K562 (cell line): ENCODE results near the gene MYO1D. TPM values are rescaled to one million over a fixed set of nuclear protein-coding genes. Genes with fewer than 3 reads are reported as not detected.

ENCODE experiments used
- ATAC-seq: fragments of 200-7000 bp; cut with Tn5 transposase; 3 replicates; pipeline ENCODE4 v1.9.1; 2020; ENCODE audit warnings: moderate library complexity
- BruUV-seq: library from RNA; stranded (reverse); fragments of 400-500 nt; replicated peaks from 2 replicates; lab custom pipeline; 2021; lab: Mats Ljungman, UMichigan
- CTCF ChIA-PET: fragments of 300-600 bp; formaldehyde crosslinking; extraction: SDS; loops from one replicate; lab custom pipeline; 2021; ENCODE audit warnings: low intra/inter-chr PET ratio; lab: Yijun Ruan, JAX
- POLR2A ChIA-PET: fragments of 300-600, 350-650 bp; sonication (Branson Sonifier 250); formaldehyde crosslinking; extraction: SDS; loops from one replicate; lab custom pipeline; 2021; ENCODE audit warnings: antibody characterized with exemption, inconsistent platforms; lab: Yijun Ruan, JAX
- DNase-seq, 4 experiments: peaks; one replicate each; pipeline versions ENCODE4 v3.0.0 to v3.0.0-alpha.2; 2011 to 2018; ENCODE audit warnings: low spot score in 3 of 4, mixed read lengths in 3 of 4; ENCODE audit errors: extremely low read depth in 1 of 4
- FAIRE-seq: peaks from 2 replicates; lab custom pipeline; 2011; peaks lifted over from hg19 to GRCh38; lab: Jason Lieb, UNC
- H2AFZ ChIP-seq: 2 replicates; pipeline ENCODE4 v1.6.0; 2011; ENCODE audit warnings: low read depth, low read length, control low read depth, inconsistent platforms
- H3K27ac ChIP-seq: fragments of 200-600 bp; 3 replicates; pipeline ENCODE4 v1.8.0; 2011; ENCODE audit warnings: low read depth, mild to moderate bottlenecking, control low read depth, inconsistent platforms, low read length, moderate library complexity, mixed read lengths; ENCODE audit errors: extremely low read depth
- H3K27me3 ChIP-seq, 2 experiments: fragments of 300-600 bp in 1 of 2; 2 replicates in 1 of 2; 3 replicates in 1 of 2; pipeline versions ENCODE4 v1.6.0 to v1.8.0; 2011; ENCODE audit warnings: inconsistent platforms in 2 of 2, low read length in 2 of 2, mild to moderate bottlenecking in 1 of 2, mixed read lengths in 1 of 2, moderate library complexity in 1 of 2; ENCODE audit not compliant: control insufficient read depth in 2 of 2, insufficient read depth in 2 of 2
- H3K36me3 ChIP-seq: fragments of 300-600 bp; 3 replicates; pipeline ENCODE4 v1.8.0; 2011; ENCODE audit warnings: mild to moderate bottlenecking, low read length, inconsistent platforms; ENCODE audit not compliant: control insufficient read depth, insufficient read depth
- H3K4me1 ChIP-seq, 2 experiments: fragments of 200-600 bp in 1 of 2; replicated peaks in 1 of 2; 2 replicates in 1 of 2; 3 replicates in 1 of 2; pipeline versions ENCODE4 v1.5.1 to v1.8.0; 2011; ENCODE audit warnings: inconsistent platforms in 2 of 2, low read length in 2 of 2, mild to moderate bottlenecking in 1 of 2, mixed read lengths in 1 of 2, moderate library complexity in 1 of 2; ENCODE audit not compliant: control insufficient read depth in 2 of 2, insufficient read depth in 2 of 2
- H3K4me2 ChIP-seq: 2 replicates; pipeline ENCODE4 v1.6.1; 2011; ENCODE audit warnings: low read length, control low read depth, inconsistent platforms, mixed read lengths; ENCODE audit not compliant: insufficient read depth
- H3K4me3 ChIP-seq: fragments of 200-600 bp; sonication (generic), shearing (Covaris generic); 2 replicates; pipeline ENCODE4 v1.5.1; 2016; ENCODE audit warnings: control low read depth, inconsistent platforms
- H3K79me2 ChIP-seq: fragments of 200-600 bp; 3 replicates; pipeline ENCODE4 v1.8.0; 2011; ENCODE audit warnings: low read length, inconsistent platforms; ENCODE audit not compliant: control insufficient read depth, insufficient read depth
- H3K9ac ChIP-seq, 2 experiments: 2 replicates each; pipeline versions ENCODE4 v1.6.0 to v1.6.1; 2011; ENCODE audit warnings: low read depth in 2 of 2, low read length in 2 of 2, control low read depth in 1 of 2, inconsistent platforms in 1 of 2, mild to moderate bottlenecking in 1 of 2, mixed read lengths in 1 of 2; ENCODE audit not compliant: insufficient read depth in 1 of 2
- H3K9me1 ChIP-seq: one replicate; pipeline ENCODE4 v1.6.0; 2011; ENCODE audit warnings: inconsistent platforms, mild to moderate bottlenecking, low read length, moderate library complexity; ENCODE audit not compliant: control insufficient read depth, insufficient read depth
- H3K9me3 ChIP-seq: replicated peaks from 2 replicates; pipeline ENCODE4 v1.5.1; 2011; ENCODE audit warnings: low read depth, low read length, inconsistent platforms; ENCODE audit not compliant: control insufficient read depth, insufficient read depth
- H4K20me1 ChIP-seq: replicated peaks from 2 replicates; pipeline ENCODE4 v1.6.1; 2011; ENCODE audit warnings: low read length, inconsistent platforms, mixed read lengths; ENCODE audit not compliant: control insufficient read depth, insufficient read depth
- CBX3 ChIP-seq, 2 experiments: IDR thresholded peaks; 1 replicate in 1 of 2; 2 replicates in 1 of 2; pipeline ENCODE4 v1.6.1; 2012; ENCODE audit warnings: inconsistent platforms in 2 of 2, low read length in 2 of 2, borderline replicate concordance in 1 of 2, control low read depth in 1 of 2
- CBX5 ChIP-seq: IDR thresholded peaks from 2 replicates; pipeline ENCODE4 v1.6.1; 2014; ENCODE audit warnings: low read depth, borderline replicate concordance
- TRIM24 ChIP-seq, 2 experiments: fragments of 450-650 bp; IDR thresholded peaks; 2 replicates each; pipeline ENCODE4 v1.6.1; 2016
- TRIM28 ChIP-seq: fragments of 450-650 bp; IDR thresholded peaks from 2 replicates; pipeline ENCODE4 v1.6.1; 2017
- ZBTB34 ChIP-seq: fragments of 250-450 bp; sonication (Bioruptor Pico); IDR thresholded peaks from 2 replicates; pipeline ENCODE4 v1.8.0; 2021; ENCODE audit warnings: mild to moderate bottlenecking, moderate library complexity
- WGBS: fragments of 100-300 bp; shearing (Covaris generic); methylation state at CpG from one replicate; pipeline ENCODE4 v1.1.6; 2016; ENCODE audit warnings: low coverage, mixed read lengths; ENCODE audit not compliant: insufficient coverage; ENCODE audit errors: missing lambda C conversion rate; 5-methylcytosine and 5-hydroxymethylcytosine counted together
- in situ Hi-C: fragments of 300-500 bp; cut with MboI; formaldehyde crosslinking; loops from 4 replicates; pipeline ENCODE4 v1.15.0; 2018; ENCODE audit warnings: inconsistent platforms, mixed read lengths
- intact Hi-C: fragments of 100-400 bp; cut with micrococcal nuclease; formaldehyde crosslinking; loops from 2 replicates; pipeline ENCODE4 v1.14.2; 2022
- polyA plus RNA-seq, 8 experiments: library from polyadenylated mRNA; depleted of rRNA in 4 of 8; stranded (reverse) in 5 of 8; unstranded in 3 of 8; fragments of >200 nt; fragmentation: Nextera tagmentation in 2 of 8; fragmentation: Illumina TruSeq in 1 of 8; extraction: Ambion mirVana in 2 of 8; extraction: Trizol in 1 of 8; gene quantifications; 2 replicates each; pipeline versions ENCODE4 v1.2.1 to v1.2.3, GENCODE V29; 2011 to 2014; ENCODE audit warnings: inconsistent platforms in 1 of 8, missing spikeins in 1 of 8
- total RNA-seq, 7 experiments: library from RNA; depleted of rRNA in 6 of 7; stranded (reverse); fragments of >200 nt in 6 of 7; fragmentation: Illumina TruSeq in 2 of 7; extraction: Trizol in 2 of 7; gene quantifications; 2 replicates each; pipeline versions ENCODE4 v1.2.1 to v1.2.3, GENCODE V29; 2011 to 2021; ENCODE audit warnings: low replicate concordance in 1 of 7

Gene MYO1D
- total and polyA plus RNA-seq, 9 of the 15 experiments (the other 6 are each of a cell fraction or from before 2014, with no cell fraction given) = 2.1 to 71.2 (median 45.4) TPM

- no peaks in the 10 kb centered on the region for H3K79me2 ChIP-seq
- no peak for TF ChIP-seq ZBTB34
- peak; percentile 62; the same call in 1 of the 2 replicates for TF ChIP-seq CBX5
- 0 out of 2 replicates have a peak, but pooled peaks have one; percentile 64 for TF ChIP-seq TRIM28
- TF ChIP-seq CBX3 (IDR thresholded peaks at IDR 0.05; ENCODE audit: borderline replicate concordance in 1 of 2, low read length in 2 of 2) = peak in 1 of 2 experiments; percentile 77; a peak in 2 of 3 replicates
- peak in 1 of 2 experiments; percentile 51; a peak in 1 of 4 replicates for TF ChIP-seq TRIM24 (IDR thresholded peaks at IDR 0.05)
- H2AFZ ChIP-seq = no peak overlapping the region
- H3K36me3 ChIP-seq = peaks cover 17% of the 10 kb centered on the region
- POLR2A ChIA-PET = no interaction called here
- DNase-seq = no peak
- H3K4me1 ChIP-seq = peaks cover 0 to 14% of the 10 kb centered on the region in 2 experiments; a peak in 3 of 5 replicates
- no peaks in the 10 kb centered on the region for H4K20me1 ChIP-seq
- H3K9me1 ChIP-seq = no peaks in the 10 kb centered on the region
- H3K9ac ChIP-seq = no peak overlapping the region
- H3K4me3 ChIP-seq = no peak overlapping the region
- CTCF ChIA-PET = no interaction called here
- no peak overlapping the region for H3K27ac ChIP-seq
- in situ Hi-C loops = no loop called here
- H3K9me3 ChIP-seq = peaks cover 3% of the 10 kb centered on the region; the same call in 1 of the 2 replicates
- FAIRE-seq = no peak
- 100% methylated on average over 1 of the region's 1 CpG for WGBS
- no peaks in the 10 kb centered on the region for H3K27me3 ChIP-seq
- no peak overlapping the region for H3K4me2 ChIP-seq
- ATAC-seq = no peak
- intact Hi-C loops = no loop called here
- no TSS peak for BruUV-seq
These were observed 151.2 kb downstream of the MYO1D start for GRCh38 chr17:32725697-32726096.
